Kidney (tissue), 14 donors: ENCODE measurements around the gene RAC2. TPM values are rescaled to one million over a fixed set of nuclear protein-coding genes. Genes with fewer than 3 reads are reported as not detected.

Source experiments
- DNase-seq, 5 donors: peaks; one replicate each; pipeline ENCODE4 v3.0.0-alpha.2; 2013 to 2020
- FAIRE-seq: peaks from 2 replicates; lab custom pipeline; 2012; peaks lifted over from hg19 to GRCh38; lab: Jason Lieb, UNC
- H3K27ac ChIP-seq, 2 donors: one replicate each; pipeline ENCODE4 v1.7.0; 2013; ENCODE audit warnings: low read depth in 2 of 2, low read length in 2 of 2, inconsistent platforms in 1 of 2
- H3K27me3 ChIP-seq: one replicate; pipeline ENCODE4 v1.7.1; 2013; ENCODE audit warnings: low read length, inconsistent platforms; ENCODE audit not compliant: control insufficient read depth, insufficient read depth
- H3K36me3 ChIP-seq, 3 donors: one replicate each; pipeline versions ENCODE4 v1.7.0 to v1.7.1; 2013; ENCODE audit warnings: low read length in 3 of 3, control low read depth in 1 of 3, inconsistent platforms in 1 of 3; ENCODE audit not compliant: insufficient read depth in 3 of 3, control insufficient read depth in 2 of 3
- H3K4me1 ChIP-seq, 3 donors: one replicate each; pipeline versions ENCODE4 v1.7.0 to v1.7.1; 2013; ENCODE audit warnings: low read length in 3 of 3, inconsistent platforms in 1 of 3, low read depth in 1 of 3; ENCODE audit not compliant: control insufficient read depth in 2 of 3, insufficient read depth in 2 of 3
- H3K4me3 ChIP-seq, 3 donors: one replicate each; pipeline versions ENCODE4 v1.7.0 to v1.8.1; 2013; ENCODE audit warnings: low read length in 3 of 3, control low read depth in 1 of 3, inconsistent platforms in 1 of 3
- H3K9ac ChIP-seq, 3 donors: one replicate each; pipeline versions ENCODE4 v1.7.0 to v1.7.1; 2013; ENCODE audit warnings: low read length in 3 of 3, control low read depth in 1 of 3, inconsistent platforms in 1 of 3
- H3K9me3 ChIP-seq, 3 donors: one replicate each; pipeline versions ENCODE4 v1.7.0 to v1.7.1; 2013; ENCODE audit warnings: low read length in 3 of 3, control low read depth in 1 of 3, inconsistent platforms in 1 of 3; ENCODE audit not compliant: control insufficient read depth in 2 of 3, insufficient read depth in 1 of 3
- intact Hi-C: fragments of 100-400 bp; cut with DNase I; formaldehyde crosslinking; loops from one replicate; pipeline ENCODE4 v1.11.1; 2022
- polyA plus RNA-seq: library from polyadenylated mRNA; stranded (reverse); fragments of 350-450 nt; fragmentation: Illumina TruSeq; extraction: RNeasy Lipid Tissue Mini Kit (QIAGEN cat#74804); gene quantifications from one replicate; pipeline ENCODE4 v1.2.3, GENCODE V29; 2014; ENCODE audit warnings: low read depth, low replicate concordance; ENCODE audit not compliant: insufficient read depth
- total RNA-seq: library from RNA; stranded (reverse); fragmentation: NEBNext Ultra II Directional; extraction: Animal tissue kit (Norgen Biotek cat#: 25700); gene quantifications from one replicate; pipeline ENCODE4 v1.2.1, GENCODE V29; 2021
- TF ChIP-seq, protein P1 (sequence below): IDR thresholded peaks from 3 replicates; pipeline ENCODE4 v1.5.1; 2012; ENCODE audit warnings: mild to moderate bottlenecking, moderate library complexity, borderline replicate concordance; ENCODE audit not compliant: insufficient read depth; ENCODE audit errors: extremely low read depth
- donor health status: control.
- donor health status: control.
- donor health status: control.
- donor health status: control.
- donor health status: control.
- donor health status: DM: yes; HTN: yes; CAD: no.
- donor health status: Normal renal cell carcinoma (clear cell type).

RAC2 gene
- total and polyA plus RNA-seq, 2 donors from 2014 or later = 4.5 to 38.6 TPM

DNA sequence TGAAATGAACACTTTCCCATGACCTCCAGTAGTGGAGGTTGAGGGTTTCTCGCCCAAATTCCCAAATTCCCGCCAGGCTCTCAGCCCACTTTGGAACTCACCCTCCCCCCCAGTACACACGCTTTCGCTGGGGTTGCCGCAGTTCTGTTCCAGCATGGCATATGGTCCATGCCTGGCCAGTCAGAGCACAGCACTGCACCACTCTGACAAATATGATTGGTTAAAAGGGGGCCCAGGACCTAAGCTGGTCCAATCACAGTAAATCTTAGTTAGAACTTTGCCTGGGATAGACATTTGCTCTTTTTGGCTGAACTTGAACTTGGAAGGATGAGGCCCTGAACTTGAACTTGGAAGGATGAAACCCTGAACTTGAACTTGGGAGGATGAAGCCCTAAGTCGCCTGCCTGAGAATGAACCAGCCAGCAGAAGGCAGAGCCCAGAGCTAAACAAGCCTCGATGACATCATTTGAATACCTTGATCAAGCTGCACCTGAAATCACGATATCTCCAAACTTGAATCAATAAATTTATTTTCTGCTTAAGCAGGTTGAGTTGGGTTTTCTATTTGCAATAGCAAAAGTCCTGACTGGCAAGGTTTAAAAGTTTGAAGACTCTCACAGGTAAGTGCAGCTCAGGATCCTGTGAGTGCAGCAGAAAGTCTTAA lies 19.2 kb downstream of the RAC2 start:
- intact Hi-C loops = no loop called here
- Histone ChIP-seq H3K27me3 (no peaks in the 10 kb centered on the region), H3K36me3 (no peaks in the 10 kb centered on the region), H3K9ac (no peak overlapping the region), H3K27ac (no peak overlapping the region), H3K9me3 (no peaks in the 10 kb centered on the region), H3K4me3 (no peak overlapping the region), H3K4me1 (peaks cover 0 to 3% (median 0%) of the 10 kb centered on the region in 3 donors)
- FAIRE-seq (no peak), DNase-seq (no peak)
- TF ChIP-seq, protein P1, sequence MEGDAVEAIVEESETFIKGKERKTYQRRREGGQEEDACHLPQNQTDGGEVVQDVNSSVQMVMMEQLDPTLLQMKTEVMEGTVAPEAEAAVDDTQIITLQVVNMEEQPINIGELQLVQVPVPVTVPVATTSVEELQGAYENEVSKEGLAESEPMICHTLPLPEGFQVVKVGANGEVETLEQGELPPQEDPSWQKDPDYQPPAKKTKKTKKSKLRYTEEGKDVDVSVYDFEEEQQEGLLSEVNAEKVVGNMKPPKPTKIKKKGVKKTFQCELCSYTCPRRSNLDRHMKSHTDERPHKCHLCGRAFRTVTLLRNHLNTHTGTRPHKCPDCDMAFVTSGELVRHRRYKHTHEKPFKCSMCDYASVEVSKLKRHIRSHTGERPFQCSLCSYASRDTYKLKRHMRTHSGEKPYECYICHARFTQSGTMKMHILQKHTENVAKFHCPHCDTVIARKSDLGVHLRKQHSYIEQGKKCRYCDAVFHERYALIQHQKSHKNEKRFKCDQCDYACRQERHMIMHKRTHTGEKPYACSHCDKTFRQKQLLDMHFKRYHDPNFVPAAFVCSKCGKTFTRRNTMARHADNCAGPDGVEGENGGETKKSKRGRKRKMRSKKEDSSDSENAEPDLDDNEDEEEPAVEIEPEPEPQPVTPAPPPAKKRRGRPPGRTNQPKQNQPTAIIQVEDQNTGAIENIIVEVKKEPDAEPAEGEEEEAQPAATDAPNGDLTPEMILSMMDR = no peak

DNA sequence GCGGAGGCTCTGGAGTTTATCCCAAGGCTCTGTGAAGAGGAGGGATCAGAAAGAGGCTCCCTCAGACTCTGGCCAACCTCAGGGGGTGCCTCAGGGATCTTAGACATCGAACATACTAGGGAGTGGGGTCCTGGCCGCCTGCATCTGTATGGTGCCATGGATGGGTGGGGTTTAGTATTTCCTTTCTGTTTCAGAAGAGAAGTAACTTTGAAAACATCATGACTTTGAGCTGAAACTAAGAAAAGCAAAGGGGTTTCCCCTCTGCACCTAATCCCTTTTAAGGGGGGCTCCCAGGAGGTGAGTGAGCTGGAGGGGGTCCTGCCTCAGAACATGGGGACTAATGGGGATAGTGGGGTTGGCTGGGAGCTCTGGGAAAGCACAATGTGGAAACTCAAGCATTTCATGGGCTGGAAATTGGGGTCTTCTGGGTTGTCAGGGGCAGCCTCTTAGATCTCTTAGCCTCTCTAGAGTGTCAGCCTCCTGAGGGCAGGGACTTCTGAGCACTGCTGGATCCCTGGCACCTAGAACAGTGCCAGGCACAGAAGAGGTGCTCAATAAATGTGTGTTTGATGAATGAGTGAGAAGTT lies 20.0 kb downstream of the RAC2 start:
- TF ChIP-seq, protein P1 = no peak
- no peaks in the 10 kb centered on the region for H3K36me3 ChIP-seq
- intact Hi-C loops = no loop called here
- no peak overlapping the region for H3K4me3 ChIP-seq
- DNase-seq (no peak), FAIRE-seq (no peak)
- H3K4me1 ChIP-seq = peaks cover 0 to 3% (median 0%) of the 10 kb centered on the region in 3 donors
- H3K9ac ChIP-seq = no peak overlapping the region
- H3K9me3 ChIP-seq = no peaks in the 10 kb centered on the region
- H3K27ac ChIP-seq = no peak overlapping the region
- H3K27me3 ChIP-seq = no peaks in the 10 kb centered on the region

DNA sequence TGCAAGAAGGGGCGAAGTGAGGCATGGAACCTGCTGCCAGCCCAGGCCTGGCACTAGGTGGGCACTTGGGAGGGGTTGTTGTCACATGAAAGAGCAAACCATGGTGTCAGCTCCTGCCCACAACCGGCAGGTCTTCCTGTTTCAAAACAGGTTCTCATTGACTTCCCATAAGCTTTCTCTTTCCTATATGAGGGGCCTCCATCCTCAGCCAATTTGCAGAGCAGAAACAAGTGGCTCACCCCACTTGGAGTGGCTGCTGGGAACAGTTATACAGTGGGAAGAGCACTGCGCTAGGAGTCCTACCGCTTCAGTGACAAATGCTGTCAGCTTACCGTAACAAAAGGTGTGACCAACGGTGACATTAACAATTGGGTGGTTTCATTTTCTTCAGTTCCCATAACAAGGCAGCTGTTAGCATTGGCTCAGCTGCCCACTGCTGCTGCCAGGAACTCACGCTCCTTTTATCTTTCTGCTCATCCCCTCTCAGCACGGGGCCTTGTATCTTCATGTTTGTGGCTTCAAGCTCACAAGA lies 21.6 kb downstream of the RAC2 start:
- H3K4me1 ChIP-seq = no peaks in the 10 kb centered on the region
- H3K9ac ChIP-seq = no peak overlapping the region
- H3K27ac ChIP-seq = no peak overlapping the region
- H3K4me3 ChIP-seq = no peak overlapping the region
- no peak for FAIRE-seq
- no peaks in the 10 kb centered on the region for H3K27me3 ChIP-seq
- DNase-seq = no peak
- TF ChIP-seq, protein P1 = no peak
- intact Hi-C loops = no loop called here
- no peaks in the 10 kb centered on the region for H3K9me3 ChIP-seq
- H3K36me3 ChIP-seq = no peaks in the 10 kb centered on the region
